K562 (cell line): ENCODE data around the gene CTSW. TPM values are rescaled to one million over a fixed set of nuclear protein-coding genes. Genes with fewer than 3 reads are reported as not detected.

Experiments
- ATF7 ChIP-seq: fragments of 450-650 bp; IDR thresholded peaks from 2 replicates; pipeline ENCODE4 v1.7.1; 2014; ENCODE audit warnings: mild to moderate bottlenecking, moderate library complexity
- CBX3 ChIP-seq, 2 experiments: IDR thresholded peaks; 1 replicate in 1 of 2; 2 replicates in 1 of 2; pipeline ENCODE4 v1.6.1; 2012; ENCODE audit warnings: inconsistent platforms in 2 of 2, low read length in 2 of 2, borderline replicate concordance in 1 of 2, control low read depth in 1 of 2
- CEBPG ChIP-seq, 3 experiments: fragments of 200-800 bp in 1 of 3; sonication (Bioruptor generic) in 1 of 3; sonication (generic) in 1 of 3; formaldehyde crosslinking in 1 of 3; IDR thresholded peaks in 2 of 3; conservative IDR thresholded peaks in 1 of 3; 2 replicates each; pipeline versions ENCODE4 v1.6.1 to v1.8.0; 2016 to 2022; ENCODE audit warnings: missing compliant biosample characterization in 2 of 3, missing genetic modification characterization in 2 of 3, mild to moderate bottlenecking in 1 of 3, missing genetic modification reagents in 1 of 3
- CHD2 ChIP-seq: IDR thresholded peaks from 2 replicates; pipeline ENCODE4 v1.6.1; 2011; ENCODE audit warnings: low read depth, low read length
- CHD4 ChIP-seq: fragments of 200-600 bp; sonication (generic); IDR thresholded peaks from 3 replicates; pipeline ENCODE4 v1.6.1; 2012; ENCODE audit warnings: low read depth, mild to moderate bottlenecking, mixed read lengths, low read length, inconsistent platforms; ENCODE audit not compliant: insufficient read depth, insufficient replicate concordance, poor library complexity, severe bottlenecking
- ELF1 ChIP-seq: fragments of 200-800 bp; sonication (Bioruptor generic); IDR thresholded peaks from 2 replicates; pipeline ENCODE4 v1.6.1; 2016; ENCODE audit warnings: missing genetic modification characterization, missing compliant biosample characterization
- FOS ChIP-seq: IDR thresholded peaks from 3 replicates; pipeline ENCODE4 v1.6.1; 2011; ENCODE audit not compliant: insufficient read length; ENCODE audit errors: extremely low read depth
- FOXP1 ChIP-seq: sonication (generic); formaldehyde crosslinking; IDR thresholded peaks from 2 replicates; pipeline ENCODE4 v1.8.0; 2022; ENCODE audit warnings: mild to moderate bottlenecking, missing genetic modification reagents
- HNRNPLL ChIP-seq: fragments of 200-400 bp; formaldehyde crosslinking; IDR thresholded peaks from 2 replicates; pipeline ENCODE4 v1.6.1; 2017; ENCODE audit warnings: low read length, low read depth, mild to moderate bottlenecking; ENCODE audit not compliant: poor library complexity, severe bottlenecking
- ID3 ChIP-seq, 2 experiments: fragments of 250-450 bp in 1 of 2; fragments of 450-650 bp in 1 of 2; sonication (Bioruptor Pico) in 1 of 2; IDR thresholded peaks; 2 replicates each; pipeline versions ENCODE4 v1.6.1 to v1.8.0; 2016 to 2021; ENCODE audit warnings: mild to moderate bottlenecking in 2 of 2, moderate library complexity in 2 of 2, missing compliant biosample characterization in 1 of 2, missing genetic modification characterization in 1 of 2
- NR4A1 ChIP-seq, 2 experiments: fragments of 250-450 bp in 1 of 2; fragments of 450-650 bp in 1 of 2; sonication (Bioruptor Pico) in 1 of 2; IDR thresholded peaks; 2 replicates each; pipeline versions ENCODE4 v1.4.0 to v1.6.1; 2016 to 2020; ENCODE audit warnings: mild to moderate bottlenecking in 2 of 2, missing compliant biosample characterization in 1 of 2, missing genetic modification characterization in 1 of 2, moderate library complexity in 1 of 2
- PTBP1 ChIP-seq: fragments of 200-400 bp; formaldehyde crosslinking; IDR thresholded peaks from 2 replicates; pipeline ENCODE4 v1.6.1; 2017; ENCODE audit warnings: low read depth, low read length
- RB1 ChIP-seq: fragments of 450-650 bp; IDR thresholded peaks from 2 replicates; pipeline ENCODE4 v1.6.1; 2017; ENCODE audit warnings: low read depth, mild to moderate bottlenecking
- RBM22 ChIP-seq: fragments of 200-400 bp; formaldehyde crosslinking; IDR thresholded peaks from 2 replicates; pipeline ENCODE4 v1.6.1; 2018; ENCODE audit warnings: low read length, low read depth; ENCODE audit not compliant: poor library complexity, severe bottlenecking
- RFX1 ChIP-seq: fragments of 450-650 bp; IDR thresholded peaks from 2 replicates; pipeline ENCODE4 v1.6.1; 2016; ENCODE audit warnings: mild to moderate bottlenecking, moderate library complexity
- SREBF1 ChIP-seq: fragments of 150-350 bp; IDR thresholded peaks from 2 replicates; pipeline ENCODE4 v1.6.1; 2014; ENCODE audit warnings: antibody characterized with exemption, low read depth, low read length, borderline replicate concordance
- SRF ChIP-seq, 2 experiments: fragments of 250-450, 450-650 bp in 1 of 2; sonication (Bioruptor Pico) in 1 of 2; sonication (generic) in 1 of 2; formaldehyde crosslinking; IDR thresholded peaks; 2 replicates each; pipeline versions ENCODE4 v1.5.0 to v1.5.1; 2020 to 2022; ENCODE audit warnings: mild to moderate bottlenecking in 1 of 2, missing genetic modification reagents in 1 of 2
- TFAP4 ChIP-seq: sonication (generic); formaldehyde crosslinking; IDR thresholded peaks from 2 replicates; pipeline ENCODE4 v1.8.0; 2022; ENCODE audit warnings: missing genetic modification reagents, mild to moderate bottlenecking, moderate library complexity, borderline replicate concordance
- ZBTB34 ChIP-seq: fragments of 250-450 bp; sonication (Bioruptor Pico); IDR thresholded peaks from 2 replicates; pipeline ENCODE4 v1.8.0; 2021; ENCODE audit warnings: mild to moderate bottlenecking, moderate library complexity
- ZNF134 ChIP-seq: fragments of 250-450 bp; sonication (Bioruptor Pico); conservative IDR thresholded peaks from 2 replicates; pipeline ENCODE4 v1.4.0; 2020
- polyA plus RNA-seq, 8 experiments: library from polyadenylated mRNA; depleted of rRNA in 4 of 8; stranded (reverse) in 5 of 8; unstranded in 3 of 8; fragments of >200 nt; fragmentation: Nextera tagmentation in 2 of 8; fragmentation: Illumina TruSeq in 1 of 8; extraction: Ambion mirVana in 2 of 8; extraction: Trizol in 1 of 8; gene quantifications; 2 replicates each; pipeline versions ENCODE4 v1.2.1 to v1.2.3, GENCODE V29; 2011 to 2014; ENCODE audit warnings: inconsistent platforms in 1 of 8, missing spikeins in 1 of 8
- total RNA-seq, 7 experiments: library from RNA; depleted of rRNA in 6 of 7; stranded (reverse); fragments of >200 nt in 6 of 7; fragmentation: Illumina TruSeq in 2 of 7; extraction: Trizol in 2 of 7; gene quantifications; 2 replicates each; pipeline versions ENCODE4 v1.2.1 to v1.2.3, GENCODE V29; 2011 to 2021; ENCODE audit warnings: low replicate concordance in 1 of 7
- TF ChIP-seq, protein P1 (sequence below): sonication (generic); formaldehyde crosslinking; IDR thresholded peaks from 2 replicates; pipeline ENCODE4 v1.8.0; 2022; ENCODE audit warnings: missing genetic modification reagents, mild to moderate bottlenecking, borderline replicate concordance

CTSW gene
- total and polyA plus RNA-seq, 9 of the 15 experiments (the other 6 are each of a cell fraction or from before 2014, with no cell fraction given) = 0.04 TPM; not detected in 8

- TF ChIP-seq, protein P1, sequence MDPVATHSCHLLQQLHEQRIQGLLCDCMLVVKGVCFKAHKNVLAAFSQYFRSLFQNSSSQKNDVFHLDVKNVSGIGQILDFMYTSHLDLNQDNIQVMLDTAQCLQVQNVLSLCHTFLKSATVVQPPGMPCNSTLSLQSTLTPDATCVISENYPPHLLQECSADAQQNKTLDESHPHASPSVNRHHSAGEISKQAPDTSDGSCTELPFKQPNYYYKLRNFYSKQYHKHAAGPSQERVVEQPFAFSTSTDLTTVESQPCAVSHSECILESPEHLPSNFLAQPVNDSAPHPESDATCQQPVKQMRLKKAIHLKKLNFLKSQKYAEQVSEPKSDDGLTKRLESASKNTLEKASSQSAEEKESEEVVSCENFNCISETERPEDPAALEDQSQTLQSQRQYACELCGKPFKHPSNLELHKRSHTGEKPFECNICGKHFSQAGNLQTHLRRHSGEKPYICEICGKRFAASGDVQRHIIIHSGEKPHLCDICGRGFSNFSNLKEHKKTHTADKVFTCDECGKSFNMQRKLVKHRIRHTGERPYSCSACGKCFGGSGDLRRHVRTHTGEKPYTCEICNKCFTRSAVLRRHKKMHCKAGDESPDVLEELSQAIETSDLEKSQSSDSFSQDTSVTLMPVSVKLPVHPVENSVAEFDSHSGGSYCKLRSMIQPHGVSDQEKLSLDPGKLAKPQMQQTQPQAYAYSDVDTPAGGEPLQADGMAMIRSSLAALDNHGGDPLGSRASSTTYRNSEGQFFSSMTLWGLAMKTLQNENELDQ (CRISPR knock-in tag) = no peak
- TF ChIP-seq PTBP1 = no peak
- peak; percentile 58 for TF ChIP-seq RBM22
- peak; percentile 88 for TF ChIP-seq TFAP4 (CRISPR knock-in tag)
- TF ChIP-seq ZNF134 (CRISPR knock-in tag) = no peak
- no peak for TF ChIP-seq CHD4
- 0 out of 2 replicates have a peak, but pooled peaks have one; percentile 30 for TF ChIP-seq CHD2
- no peak for TF ChIP-seq CEBPG (CRISPR knock-in tag; IDR thresholded peaks at IDR 0.05)
- no peak for TF ChIP-seq CEBPG (tag; conservative IDR thresholded peaks at IDR 0.05 in 1 of 2, IDR thresholded peaks at IDR 0.05 in 1 of 2)
- TF ChIP-seq NR4A1 (CRISPR knock-in tag; IDR thresholded peaks at IDR 0.05) = no peak
- no peak for TF ChIP-seq NR4A1 (tag; IDR thresholded peaks at IDR 0.05)
- no peak for TF ChIP-seq SREBF1
- peak in 1 of 2 experiments; percentile 43; a peak in 1 of 3 replicates for TF ChIP-seq CBX3 (IDR thresholded peaks at IDR 0.05; ENCODE audit: borderline replicate concordance in 1 of 2, low read length in 2 of 2)
- no peak; the same call in 1 of the 2 replicates for TF ChIP-seq FOXP1 (CRISPR knock-in tag)
- no peak for TF ChIP-seq FOS
- TF ChIP-seq SRF (CRISPR knock-in tag; IDR thresholded peaks at IDR 0.05) = peak in 1 of 2 experiments; percentile 40; a peak in 1 of 4 replicates
- no peak for TF ChIP-seq RFX1
- TF ChIP-seq ZBTB34 (CRISPR knock-in tag) = no peak
- TF ChIP-seq ELF1 (tag) = peak; percentile 98
- peak; percentile 90 for TF ChIP-seq RB1
- no peak for TF ChIP-seq ID3 (CRISPR knock-in tag; IDR thresholded peaks at IDR 0.05)
- 0 out of 2 replicates have a peak, but pooled peaks have one; percentile 39 for TF ChIP-seq ID3 (tag; IDR thresholded peaks at IDR 0.05)
- TF ChIP-seq HNRNPLL = peak; percentile 34
- peak; percentile 88 for TF ChIP-seq ATF7
Observed at GRCh38 chr11:65888163-65888814, 8.7 kb downstream of the CTSW start, which contains the start of gene FIBP (continued).
